ENCODE results near the gene EPHA1.

Gene EPHA1

GRCh38 chr7:143368387-143368786 is 40.3 kb downstream of the EPHA1 start:
- no peak for DNase-seq

DNA sequence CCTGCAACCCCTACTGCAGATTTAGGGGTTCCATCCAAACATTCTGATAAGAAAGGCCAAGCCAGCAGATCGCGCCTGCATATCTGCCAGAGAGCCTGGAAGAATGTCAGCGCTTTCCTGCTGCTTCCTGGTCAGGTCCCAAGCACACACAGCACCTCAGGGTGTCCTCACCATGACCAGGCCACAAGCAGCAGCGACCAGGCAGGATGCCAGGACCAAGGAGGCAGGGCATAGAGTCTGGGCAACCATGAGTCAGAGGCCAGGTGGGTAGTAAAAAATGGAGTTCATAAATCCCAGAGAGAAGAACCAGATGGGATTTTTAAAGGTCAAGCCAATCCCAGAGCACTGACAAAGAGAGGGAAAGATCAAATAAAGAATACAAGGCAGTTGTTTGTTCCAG is 40.7 kb downstream of the EPHA1 start:
- no peak for DNase-seq

DNA sequence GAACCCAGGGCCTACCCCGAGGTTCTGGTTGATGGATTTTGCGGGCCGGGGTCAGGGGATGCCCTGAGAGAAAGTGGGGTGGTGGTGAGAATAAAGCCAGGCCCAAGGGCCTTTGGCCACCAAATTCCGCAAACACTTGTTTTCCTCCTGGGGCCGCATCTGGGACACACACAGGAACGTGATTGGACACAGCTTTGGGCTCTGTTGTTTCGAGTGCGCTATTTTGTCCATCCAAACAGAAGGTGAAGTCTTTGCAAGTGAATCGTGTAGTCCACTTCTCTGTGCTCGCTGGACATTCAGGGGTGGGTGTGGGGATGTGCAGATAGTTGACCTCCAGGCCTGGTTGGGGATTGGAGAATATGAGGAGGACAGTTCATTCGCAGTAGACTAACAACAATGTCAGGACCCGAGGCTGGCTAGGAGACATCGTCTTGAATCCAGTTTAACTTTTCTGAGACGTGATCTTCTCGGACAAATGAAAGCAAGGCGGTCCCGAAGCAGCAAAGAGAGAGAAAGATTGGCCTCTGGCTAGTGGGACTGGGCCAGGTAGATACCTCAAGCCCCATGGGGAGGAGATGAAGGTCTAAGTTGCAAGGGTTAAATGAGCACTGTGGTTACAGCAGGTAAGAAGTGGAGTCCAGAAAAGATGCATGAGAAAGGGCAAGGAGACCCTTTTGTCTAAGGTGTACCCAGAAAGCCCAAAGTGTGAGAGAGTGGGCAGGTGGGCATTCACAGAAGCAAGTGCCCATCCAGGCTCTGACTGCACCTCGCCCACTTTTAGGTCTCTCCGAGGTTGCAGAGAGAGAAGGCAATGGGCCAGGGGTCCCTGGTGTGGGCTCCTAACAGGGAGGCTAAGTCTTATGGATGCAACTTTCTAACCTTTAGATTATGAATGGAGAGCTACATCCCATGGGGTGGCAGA is 45.4 kb downstream of the EPHA1 start:
- no peak for DNase-seq

GRCh38 chr7:143362131-143363015 is 46.3 kb downstream of the EPHA1 start, which contains the start of gene FAM131B:
Gene FAM131B, minus strand, starts transcription at chr7:143362713. Its CDS starts 110 bp downstream, at chr7:143362603.
- DNase-seq: no peak

- DNase-seq: no peak
Observed at GRCh38 chr7:143361552-143362130, 47.0 kb downstream of the EPHA1 start.

DNA sequence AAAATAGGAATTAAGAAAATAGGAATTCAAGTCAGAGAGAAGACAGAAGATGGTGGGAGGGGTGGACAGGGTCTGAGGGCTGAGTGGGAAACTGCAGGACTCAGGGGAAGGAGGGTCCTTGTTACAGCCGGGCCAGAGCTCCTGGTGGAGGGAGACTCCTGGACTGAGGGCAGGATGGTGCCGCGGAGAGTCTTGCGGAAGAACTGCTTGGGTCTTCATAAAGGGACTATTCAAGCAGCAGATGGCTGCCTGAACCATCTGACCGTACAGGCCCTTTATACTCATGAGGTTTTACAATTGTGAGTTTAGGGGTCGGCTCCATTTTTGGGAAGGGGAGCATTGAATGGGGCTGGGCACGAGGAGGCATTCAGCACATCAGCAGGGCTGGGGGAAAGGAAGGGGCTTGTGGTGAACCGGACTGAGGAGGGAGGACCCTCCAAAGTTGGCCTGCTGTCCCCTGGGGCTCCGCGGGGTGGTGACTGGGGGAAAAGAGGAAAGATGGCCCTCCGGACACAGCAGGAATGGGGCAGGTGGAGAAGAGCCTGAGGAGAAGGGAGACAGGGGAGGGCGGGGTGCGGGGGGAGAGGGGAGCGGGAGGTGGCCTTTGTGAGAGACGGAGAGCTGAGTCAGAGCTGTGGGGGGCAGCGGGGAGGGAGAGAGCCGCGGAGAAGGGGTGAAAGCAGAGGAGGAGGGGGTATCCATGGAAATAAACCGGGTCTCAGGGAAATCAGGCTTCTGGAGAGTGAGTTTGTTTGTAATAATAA is 47.7 kb downstream of the EPHA1 start:
- no peak for DNase-seq

DNA sequence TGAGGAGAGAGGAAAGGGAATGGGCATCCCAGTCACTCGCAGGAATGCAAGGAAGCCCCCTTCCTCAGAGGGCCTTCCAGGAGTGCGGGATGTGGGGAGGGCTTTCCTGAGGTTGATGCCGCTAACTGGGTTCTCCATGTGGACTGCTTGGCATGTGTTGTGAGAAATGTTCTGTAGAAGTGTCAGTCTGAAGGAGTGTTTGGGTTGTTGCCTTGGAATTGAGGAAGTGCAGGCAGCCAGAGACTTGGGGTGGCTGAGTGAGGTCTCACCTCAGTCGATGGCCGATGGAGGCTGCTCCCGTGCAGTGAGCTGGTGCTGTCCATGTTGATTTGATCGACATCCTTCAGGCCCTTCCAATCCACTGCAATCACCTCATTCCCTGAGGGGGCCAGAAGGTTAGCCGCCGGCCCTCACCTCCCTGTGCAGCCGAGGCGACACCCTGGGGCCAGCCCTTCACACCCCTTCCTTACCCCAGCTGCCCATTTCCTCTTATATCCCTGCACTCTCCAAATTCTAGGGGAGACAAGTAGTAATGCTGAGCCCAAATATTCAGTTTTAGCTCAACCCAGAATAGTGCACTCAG is 48.8 kb downstream of the EPHA1 start:
- no peak for DNase-seq

- DNase-seq: no peak
Observed at GRCh38 chr7:143358626-143359025, 50.0 kb downstream of the EPHA1 start.

GRCh38 chr7:143356414-143357050 is 52.1 kb downstream of the EPHA1 start:
- DNase-seq: no peak

- DNase-seq: no peak
Observed at GRCh38 chr7:143355450-143356385, 52.9 kb downstream of the EPHA1 start.

DNA sequence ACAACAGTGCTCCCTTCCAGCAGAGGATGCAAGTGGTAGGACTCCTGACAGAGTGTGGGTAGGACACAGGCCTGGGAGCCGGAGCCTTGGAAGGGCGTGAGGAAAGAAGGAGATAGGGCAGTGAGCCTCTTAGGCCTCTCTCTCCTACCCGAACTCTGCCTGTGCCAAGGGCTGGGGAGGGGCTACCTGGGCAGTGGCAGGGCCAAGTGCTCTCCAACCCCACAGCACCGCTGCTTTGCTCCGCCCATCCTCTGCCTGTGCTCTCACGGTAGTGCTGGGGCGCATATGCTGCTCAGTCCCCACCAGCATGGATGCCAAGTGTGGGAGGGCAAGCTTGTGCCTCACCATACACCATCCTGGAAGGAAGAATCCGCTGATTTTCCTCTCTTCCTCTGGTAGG is 53.7 kb downstream of the EPHA1 start:
- DNase-seq: no peak

DNA sequence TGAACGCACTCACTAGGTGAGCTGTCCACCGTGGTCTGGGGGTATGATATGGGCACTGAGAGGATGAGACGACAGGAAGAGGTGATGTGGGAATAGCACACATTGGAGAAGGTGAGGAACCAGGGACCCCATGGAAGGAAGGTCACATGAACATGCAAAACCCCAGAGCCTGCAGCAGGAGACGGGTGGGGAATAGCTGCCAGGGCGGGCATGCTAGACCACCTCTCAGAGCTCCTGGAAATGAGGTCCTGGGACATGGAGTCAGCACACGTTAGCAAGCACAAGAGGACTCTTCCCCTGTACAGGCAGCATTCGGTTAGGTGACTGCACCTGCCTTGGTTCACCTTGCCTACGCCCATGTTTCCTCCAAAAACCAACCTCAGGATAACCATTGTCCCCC is 54.3 kb downstream of the EPHA1 start:
- DNase-seq: no peak

DNA sequence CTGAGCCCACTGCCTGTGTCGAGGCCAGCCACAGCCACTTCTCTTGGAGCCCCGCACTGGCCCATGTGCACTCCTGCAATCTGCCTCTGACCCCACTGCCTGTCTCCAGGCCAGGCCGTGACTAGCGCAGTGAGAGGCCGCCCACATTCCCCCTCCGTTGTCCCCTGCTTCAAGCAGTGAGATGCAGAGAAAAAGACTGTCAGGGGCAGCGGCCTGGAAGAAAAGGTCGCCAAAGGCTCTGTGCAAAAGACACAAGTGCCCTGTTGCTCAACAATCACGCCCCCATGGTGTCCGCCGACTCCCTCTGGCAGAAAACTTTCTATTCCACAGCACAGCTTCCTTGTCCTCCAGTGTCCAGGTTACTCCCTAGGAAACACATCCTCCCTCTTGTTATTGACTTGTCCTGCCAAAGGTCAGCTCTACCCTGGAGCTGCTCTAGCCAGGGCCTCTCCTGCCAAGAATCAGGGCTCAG is 56.1 kb downstream of the EPHA1 start:
- no peak for DNase-seq

- no peak for DNase-seq
Observed at GRCh38 chr7:143351574-143351973, 57.1 kb downstream of the EPHA1 start.

DNA sequence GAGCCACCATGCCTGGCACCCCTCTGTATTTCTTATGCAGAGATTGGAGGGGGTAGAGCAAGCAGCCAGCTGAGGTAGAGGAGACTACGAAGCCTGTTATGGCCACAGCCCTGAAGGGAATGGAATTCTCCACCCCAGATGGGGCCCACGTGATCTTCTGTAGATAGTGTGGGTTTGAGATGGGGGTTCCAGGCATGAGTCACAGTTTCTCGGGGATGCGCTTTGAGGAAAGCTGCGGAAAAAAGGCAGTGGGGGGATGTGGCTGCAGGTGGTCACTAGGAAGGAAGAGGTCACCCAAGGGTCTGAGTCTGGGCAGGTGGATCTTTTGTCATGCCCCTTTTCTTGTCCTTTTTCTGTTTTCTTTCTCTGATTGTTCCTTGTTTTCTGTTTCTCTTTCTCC is 57.6 kb downstream of the EPHA1 start:
- DNase-seq: no peak

- DNase-seq: no peak
Observed at GRCh38 chr7:143347950-143348349, 60.7 kb downstream of the EPHA1 start.

DNA sequence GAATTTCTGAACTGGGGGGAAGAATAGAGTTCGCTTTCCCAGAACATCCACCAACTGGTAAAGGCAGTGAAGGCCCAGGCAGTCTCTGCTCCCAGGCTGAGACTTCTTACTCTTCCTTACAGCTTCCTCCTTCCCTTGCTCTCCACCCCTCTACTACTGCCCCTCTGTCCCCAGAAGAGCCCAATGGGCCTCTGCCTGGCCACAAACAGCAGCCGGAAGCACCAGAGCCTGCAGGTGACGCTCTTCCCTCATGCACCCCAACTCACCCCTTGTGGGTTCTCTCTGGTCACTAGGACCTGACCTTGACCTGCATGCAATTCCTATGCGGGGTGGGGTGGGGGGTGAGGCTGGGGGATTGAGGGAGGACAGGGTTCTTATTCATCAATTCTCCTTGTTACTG is 62.6 kb downstream of the EPHA1 start:
- DNase-seq: no peak

DNA sequence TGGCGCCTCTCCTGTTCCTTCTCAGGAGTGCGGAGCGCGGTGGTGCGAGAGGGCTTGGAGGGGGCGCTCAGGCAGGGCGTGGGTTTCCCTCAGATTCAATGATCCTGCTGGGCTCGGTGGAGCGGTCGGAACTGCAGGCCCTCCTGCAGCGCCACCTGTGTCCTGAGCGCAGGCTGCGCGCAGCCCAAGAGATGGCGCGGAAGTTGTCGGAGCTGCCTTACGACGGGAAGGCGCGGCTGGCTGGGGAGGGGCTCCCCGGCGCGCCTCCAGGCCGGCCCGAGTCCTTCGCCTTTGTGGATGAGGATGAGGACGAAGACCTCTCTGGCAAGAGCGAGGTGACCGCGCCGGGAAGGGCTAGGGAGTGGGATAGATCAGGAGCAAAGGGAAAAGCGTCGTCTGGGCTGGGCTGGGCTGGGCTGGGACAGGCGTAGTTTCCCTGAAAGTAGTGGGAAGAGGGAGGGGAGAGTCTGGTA is 63.2 kb downstream of the EPHA1 start:
- DNase-seq: no peak

- no peak for DNase-seq
Observed at GRCh38 chr7:143343596-143343995, 65.1 kb downstream of the EPHA1 start.

- DNase-seq: no peak
Observed at GRCh38 chr7:143341842-143342241, 66.8 kb downstream of the EPHA1 start.
